ENCODE results near the gene ACADSB.
A peak's percentile ranks its signal among the peaks of the same experiment; 100 is the strongest.

ACADSB gene

GRCh38 chr10:123001370-123001769, 7.4 kb upstream of the ACADSB start:
- no peak for DNase-seq (ENCODE audit: low read depth in 1 of 2, low spot score in 1 of 2)

GRCh38 chr10:123004298-123004697, 4.5 kb upstream of the ACADSB start:
- no peak for DNase-seq (ENCODE audit: low read depth in 1 of 2, low spot score in 1 of 2)

DNA sequence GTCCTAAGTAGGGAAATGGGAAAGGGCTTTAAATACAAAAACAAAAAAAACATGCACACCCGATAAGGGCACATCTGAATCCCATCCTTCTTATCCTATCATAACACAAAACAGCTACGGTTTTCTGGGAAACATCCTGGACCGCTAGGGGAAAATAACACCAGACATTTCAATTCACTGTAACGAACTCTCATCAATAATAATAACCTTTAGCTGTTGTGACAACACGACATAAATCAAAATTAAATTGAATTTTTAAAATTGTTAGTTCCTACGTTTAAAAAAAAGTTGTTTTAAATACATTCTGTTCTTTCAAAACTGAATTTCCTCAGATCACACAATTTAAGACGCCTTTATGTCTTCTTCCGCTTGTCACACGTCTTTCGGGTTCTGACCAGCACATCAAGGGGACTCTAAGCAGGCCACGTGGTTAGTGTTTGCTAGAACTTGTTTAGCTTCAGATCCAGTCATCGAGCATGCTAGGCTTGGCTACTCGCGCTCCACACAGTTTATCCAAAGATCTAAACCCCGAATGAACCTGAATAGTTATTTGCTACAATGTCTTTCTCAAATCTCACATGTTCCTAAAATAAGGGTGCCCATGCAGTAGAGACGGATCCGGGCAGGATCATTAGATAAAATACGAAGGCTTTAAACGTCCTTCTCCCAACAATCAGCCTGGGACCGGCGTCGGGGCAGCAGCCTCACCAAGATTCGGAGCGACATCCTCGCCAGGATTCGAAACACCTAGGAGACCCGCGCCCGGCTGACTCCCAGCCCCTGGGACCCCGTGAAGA, 1.1 kb upstream of the ACADSB start:
- peak in 1 of 2 donors; percentile 13 for DNase-seq (ENCODE audit: low read depth in 1 of 2, low spot score in 1 of 2)

GRCh38 chr10:123009105-123009820, 457 bp downstream of the ACADSB start:
- DNase-seq (ENCODE audit: low read depth in 1 of 2, low spot score in 1 of 2): no peak

GRCh38 chr10:123011987-123012386, 3.2 kb downstream of the ACADSB start:
- DNase-seq (ENCODE audit: low read depth in 1 of 2, low spot score in 1 of 2): no peak

DNA sequence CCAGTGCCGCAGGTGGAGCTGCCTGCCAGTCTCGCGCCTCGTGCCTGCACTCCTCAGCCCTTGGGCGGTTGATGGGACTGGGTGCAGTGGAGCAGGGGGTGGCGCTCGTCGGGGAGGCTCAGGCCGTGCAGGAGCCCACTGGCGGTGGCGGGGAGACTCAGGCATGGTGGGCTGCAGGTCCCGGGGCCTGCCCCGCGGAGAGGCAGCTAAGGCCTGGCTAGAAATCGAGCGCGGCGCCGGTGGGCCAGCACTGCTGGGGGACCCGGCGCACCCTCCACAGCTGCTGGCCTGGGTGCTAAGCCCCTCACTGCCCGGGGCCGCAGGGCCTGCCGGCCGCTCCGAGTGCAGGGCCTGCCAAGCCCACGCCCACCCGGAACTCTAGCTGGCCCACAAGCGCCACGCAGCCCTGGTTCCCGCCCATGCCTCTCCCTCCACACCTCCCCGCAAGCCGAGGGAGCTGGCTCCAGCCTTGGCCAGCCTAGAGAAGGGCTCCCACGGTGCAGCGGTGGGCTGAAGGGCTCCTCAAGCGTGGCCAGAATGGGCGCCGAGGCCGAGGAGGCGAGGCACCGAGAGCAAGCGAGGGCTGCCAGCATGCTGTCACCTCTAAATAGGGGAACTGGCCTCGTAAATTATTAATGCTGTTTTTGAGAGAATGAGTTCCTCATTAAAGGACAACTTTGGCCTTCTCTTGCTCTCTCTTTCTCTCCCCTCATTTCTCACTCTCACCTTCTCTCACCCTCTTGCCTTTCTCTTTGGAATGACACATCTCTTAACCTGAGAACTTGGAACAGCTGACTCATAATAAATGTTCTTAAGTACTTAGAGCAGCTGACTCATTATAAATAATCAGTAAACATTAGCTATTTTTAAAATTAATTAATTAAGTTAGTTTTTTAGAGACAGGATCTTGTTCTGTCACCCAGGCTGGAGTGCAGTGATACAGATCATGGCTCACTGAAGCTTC, 4.9 kb downstream of the ACADSB start:
- no peak for DNase-seq (ENCODE audit: low read depth in 1 of 2, low spot score in 1 of 2)

GRCh38 chr10:123014772-123015171, 6.0 kb downstream of the ACADSB start:
- no peak for DNase-seq (ENCODE audit: low read depth in 1 of 2, low spot score in 1 of 2)

- no peak for DNase-seq (ENCODE audit: low read depth in 1 of 2, low spot score in 1 of 2)
Observed at GRCh38 chr10:123016228-123016627, 7.4 kb downstream of the ACADSB start.

- DNase-seq (ENCODE audit: low read depth in 1 of 2, low spot score in 1 of 2): no peak
Observed at GRCh38 chr10:123017421-123018165, 8.8 kb downstream of the ACADSB start.

- DNase-seq (ENCODE audit: low read depth in 1 of 2, low spot score in 1 of 2): no peak
Observed at GRCh38 chr10:123018531-123018930, 9.7 kb downstream of the ACADSB start.

GRCh38 chr10:123019264-123019663, 10.5 kb downstream of the ACADSB start:
- no peak for DNase-seq (ENCODE audit: low read depth in 1 of 2, low spot score in 1 of 2)

GRCh38 chr10:123019941-123020703, 11.3 kb downstream of the ACADSB start:
- no peak for DNase-seq (ENCODE audit: low read depth in 1 of 2, low spot score in 1 of 2)

DNA sequence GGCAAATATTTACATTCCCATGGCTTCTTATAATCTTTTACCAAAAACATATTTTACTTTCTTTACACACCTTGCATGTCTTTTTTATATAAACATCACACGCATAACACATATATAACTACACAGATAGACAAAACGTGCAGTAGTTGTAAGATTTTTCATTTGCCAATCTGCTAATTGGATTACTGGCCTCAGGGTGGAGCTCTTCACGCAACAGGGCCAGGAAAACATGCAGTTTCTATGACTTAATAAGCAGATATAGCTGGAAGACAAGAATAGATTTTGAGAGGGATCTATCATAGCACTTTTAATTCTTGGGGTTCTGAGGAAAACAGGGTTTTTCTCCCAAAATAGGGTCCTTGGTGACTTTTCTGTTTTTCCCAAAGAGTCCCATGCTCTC, 12.7 kb downstream of the ACADSB start:
- DNase-seq (ENCODE audit: low read depth in 1 of 2, low spot score in 1 of 2): no peak

- no peak for DNase-seq (ENCODE audit: low read depth in 1 of 2, low spot score in 1 of 2)
Observed at GRCh38 chr10:123024540-123024939, 15.7 kb downstream of the ACADSB start.

- no peak for DNase-seq (ENCODE audit: low read depth in 1 of 2, low spot score in 1 of 2)
Observed at GRCh38 chr10:123026302-123026701, 17.5 kb downstream of the ACADSB start.

DNA sequence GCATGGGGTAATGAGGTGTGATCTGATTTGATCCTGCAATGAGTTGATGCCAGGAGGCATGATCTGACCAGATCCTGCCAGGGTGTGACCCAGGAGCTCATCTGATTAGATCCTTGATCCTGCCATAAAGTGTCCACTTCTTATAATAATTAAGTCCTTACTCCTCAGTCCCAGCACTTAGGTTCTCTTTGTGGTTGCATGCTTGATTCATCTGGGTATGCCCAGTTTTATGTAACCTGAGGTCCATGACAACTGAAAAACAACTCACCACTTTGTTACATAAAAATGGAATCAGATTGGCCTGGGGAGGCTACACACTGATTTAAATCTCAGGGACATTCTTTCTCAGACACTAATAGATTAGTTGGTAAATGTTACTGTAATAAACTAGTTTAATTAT, 19.1 kb downstream of the ACADSB start:
- DNase-seq (ENCODE audit: low read depth in 1 of 2, low spot score in 1 of 2): no peak

- DNase-seq (ENCODE audit: low read depth in 1 of 2, low spot score in 1 of 2): no peak
Observed at GRCh38 chr10:123031124-123031523, 22.3 kb downstream of the ACADSB start.

DNA sequence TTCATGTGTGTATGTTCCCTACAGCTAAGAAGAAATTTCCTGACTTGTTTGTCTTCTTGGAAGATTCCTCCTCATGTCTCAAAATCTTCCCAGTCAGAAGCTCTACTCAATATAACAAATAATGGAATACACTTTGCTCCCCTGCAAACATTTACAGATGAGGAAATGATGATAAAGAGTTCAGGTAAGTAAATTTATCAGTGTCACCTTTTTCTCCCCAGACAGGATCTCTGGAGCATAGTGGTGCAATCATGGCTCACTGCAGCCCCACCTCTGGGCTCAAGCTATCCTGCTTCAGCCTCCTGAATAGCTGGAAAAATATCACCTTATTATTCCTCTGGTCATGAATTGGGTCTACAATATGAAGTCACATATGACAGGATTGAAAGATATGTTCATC, 25.5 kb downstream of the ACADSB start:
- DNase-seq (ENCODE audit: low read depth in 1 of 2, low spot score in 1 of 2): no peak

DNA sequence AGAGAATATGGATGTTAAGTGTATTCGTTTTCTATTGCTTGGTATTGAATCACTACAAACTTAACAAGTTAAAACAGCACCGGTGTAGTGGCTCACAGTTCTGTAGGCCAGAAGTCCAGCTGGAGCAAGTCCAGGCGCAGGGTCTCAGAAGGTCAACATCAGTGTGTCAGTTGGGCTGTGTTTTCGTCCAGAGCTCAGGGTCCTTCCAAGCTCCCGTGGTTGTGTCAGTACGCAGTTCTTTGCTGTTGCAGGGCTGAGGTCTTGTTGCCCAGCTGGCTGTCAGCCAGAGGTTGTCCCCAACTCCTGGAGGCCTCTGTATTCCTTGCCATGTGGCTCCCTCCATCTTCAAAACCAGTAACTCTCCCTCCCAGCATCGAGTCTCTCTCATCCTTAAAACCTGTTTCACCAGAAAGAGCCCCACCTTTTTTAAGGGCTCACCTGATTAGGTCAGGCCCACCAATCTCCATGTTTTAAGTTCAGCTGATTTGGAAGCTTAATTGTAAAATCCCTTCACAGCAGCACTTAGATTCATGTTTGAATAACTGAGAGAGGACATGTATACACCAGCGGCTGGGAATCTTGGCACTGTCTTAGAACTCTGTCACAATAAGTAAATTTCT, 26.8 kb downstream of the ACADSB start:
- DNase-seq (ENCODE audit: low read depth in 1 of 2, low spot score in 1 of 2): no peak

Measured in activated T-helper 1 cell treated with anti-CD3 and anti-CD28 coated beads, Interleukin-2, amount 50 U/mL, for 16 hours (primary cell).